MM.1S (cell line): ENCODE results near the gene PLAC1.

Experiments used
- DNase-seq: peaks from one replicate; pipeline ENCODE4 v3.0.0-alpha.2; 2015
- H2AFZ ChIP-seq: fragments of 300-600 bp; sonication (generic); 2 replicates; pipeline ENCODE4 v1.6.0; 2016; ENCODE audit warnings: antibody characterized with exemption, low read length
- H3F3A ChIP-seq: fragments of 300-600 bp; sonication (generic); 2 replicates; pipeline ENCODE4 v1.6.1; 2016; ENCODE audit warnings: mild to moderate bottlenecking, antibody characterized with exemption, low read length, moderate library complexity, mixed read lengths; ENCODE audit not compliant: insufficient read depth
- H3K27ac ChIP-seq: fragments of 300-600 bp; sonication (generic); 2 replicates; pipeline ENCODE4 v1.5.1; 2016; ENCODE audit warnings: mild to moderate bottlenecking, low read length
- H3K27me3 ChIP-seq: fragments of 300-600 bp; sonication (generic); replicated peaks from 2 replicates; pipeline ENCODE4 v1.6.0; 2016; ENCODE audit warnings: low read length; ENCODE audit not compliant: insufficient read depth
- H3K36me3 ChIP-seq: fragments of 300-600 bp; sonication (generic); replicated peaks from 2 replicates; pipeline ENCODE4 v1.6.1; 2016; ENCODE audit warnings: mild to moderate bottlenecking, low read length, mixed read lengths; ENCODE audit not compliant: insufficient read depth
- H3K4me1 ChIP-seq: fragments of 300-600 bp; sonication (generic); 2 replicates; pipeline ENCODE4 v1.6.1; 2016; ENCODE audit warnings: low read length, mixed read lengths
- H3K4me2 ChIP-seq: fragments of 300-600 bp; sonication (generic); 2 replicates; pipeline ENCODE4 v1.6.0; 2016; ENCODE audit warnings: low read depth, low read length
- H3K4me3 ChIP-seq: fragments of 300-600 bp; sonication (generic); 2 replicates; pipeline ENCODE4 v1.5.1; 2016; ENCODE audit warnings: low read length, mixed read lengths
- H3K79me2 ChIP-seq: fragments of 300-600 bp; sonication (generic); 2 replicates; pipeline ENCODE4 v1.6.1; 2016; ENCODE audit warnings: mixed run types, low read length, mixed read lengths
- H3K9ac ChIP-seq: fragments of 300-600 bp; sonication (generic); 2 replicates; pipeline ENCODE4 v1.6.1; 2016; ENCODE audit warnings: low read length, mixed read lengths
- H3K9me2 ChIP-seq: fragments of 300-600 bp; sonication (generic); replicated peaks from 2 replicates; pipeline ENCODE4 v1.6.1; 2016; ENCODE audit warnings: mild to moderate bottlenecking, low read length, mixed read lengths; ENCODE audit not compliant: insufficient read depth
- H3K9me3 ChIP-seq: fragments of 300-600 bp; sonication (generic); replicated peaks from 2 replicates; pipeline ENCODE4 v1.6.1; 2016; ENCODE audit warnings: mild to moderate bottlenecking, low read length, mixed read lengths; ENCODE audit not compliant: insufficient read depth
- H4K20me1 ChIP-seq: fragments of 300-600 bp; sonication (generic); 2 replicates; pipeline ENCODE4 v1.6.1; 2016; ENCODE audit warnings: mild to moderate bottlenecking, low read length, moderate library complexity, mixed read lengths; ENCODE audit not compliant: insufficient read depth
- CTCF ChIP-seq: fragments of 300-600 bp; sonication (generic); IDR thresholded peaks from 2 replicates; pipeline ENCODE4 v1.5.1; 2016; ENCODE audit warnings: antibody characterized with exemption, low read length, mixed read lengths
- EZH2 ChIP-seq: fragments of 300-600 bp; sonication (generic); optimal IDR thresholded peaks from 2 replicates; pipeline ENCODE3; 2017; ENCODE audit warnings: low read depth, mild to moderate bottlenecking, antibody characterized with exemption, low read length, mixed read lengths
- EZH2phosphoT487 ChIP-seq: fragments of 300-600 bp; sonication (generic); IDR thresholded peaks from 2 replicates; pipeline ENCODE4 v1.6.1; 2018; ENCODE audit warnings: antibody characterized with exemption, low read length

The PLAC1 gene

GRCh38 chrX:134658002-134658759 is at the start of gene PLAC1:
Gene PLAC1, minus strand, starts transcription at chrX:134658471. Its CDS starts 91,789 bp downstream, at chrX:134566682.
- Histone ChIP-seq H2AFZ (no peak within 1 kb of the TSS), H3K4me2 (no peak within 1 kb of the TSS)
- DNase-seq: no peak

GRCh38 chrX:134706138-134706537 is 47.9 kb upstream of the PLAC1 start:
- H3K4me3 ChIP-seq: no peak overlapping the region
- no peak overlapping the region for H3K4me2 ChIP-seq
- no peaks in the 10 kb centered on the region for H3K36me3 ChIP-seq
- H3K27me3 ChIP-seq: no peaks in the 10 kb centered on the region
- H3K79me2 ChIP-seq: no peaks in the 10 kb centered on the region
- no peaks in the 10 kb centered on the region for H3K9me2 ChIP-seq
- H3K27ac ChIP-seq: no peak overlapping the region
- TF ChIP-seq EZH2 (no peak), EZH2phosphoT487 (no peak), CTCF (no peak)
- no peaks in the 10 kb centered on the region for H3F3A ChIP-seq
- no peak overlapping the region for H2AFZ ChIP-seq
- DNase-seq: no peak
- H4K20me1 ChIP-seq: no peaks in the 10 kb centered on the region
- H3K4me1 ChIP-seq: no peaks in the 10 kb centered on the region
- no peak overlapping the region for H3K9ac ChIP-seq
- H3K9me3 ChIP-seq: no peaks in the 10 kb centered on the region

More at GRCh38 chrX:134658002-134658759, at the start of gene PLAC1:
- Histone ChIP-seq H3F3A (no peaks in the 10 kb centered on the region), H3K36me3 (no peaks in the 10 kb centered on the region), H3K9me3 (no peaks in the 10 kb centered on the region), H4K20me1 (no peaks in the 10 kb centered on the region), H3K27ac (no peak within 1 kb of the TSS), H3K79me2 (no peaks in the 10 kb centered on the region), H3K27me3 (no peaks in the 10 kb centered on the region), H3K9me2 (no peaks in the 10 kb centered on the region), H3K9ac (no peak within 1 kb of the TSS), H3K4me1 (peaks cover 3% of the 10 kb centered on the region; the same call in 1 of the 2 replicates), H3K4me3 (no peak within 1 kb of the TSS)
- TF ChIP-seq CTCF (no peak), EZH2phosphoT487 (no peak), EZH2 (no peak)

GRCh38 chrX:134695999-134696398 is 37.7 kb upstream of the PLAC1 start:
- Histone ChIP-seq H3K27me3 (no peaks in the 10 kb centered on the region), H3K4me3 (no peak overlapping the region), H3K36me3 (no peaks in the 10 kb centered on the region), H3K4me1 (no peaks in the 10 kb centered on the region), H2AFZ (no peak overlapping the region), H4K20me1 (no peaks in the 10 kb centered on the region), H3K9ac (no peak overlapping the region), H3K79me2 (no peaks in the 10 kb centered on the region), H3K9me2 (no peaks in the 10 kb centered on the region), H3K9me3 (no peaks in the 10 kb centered on the region), H3K27ac (no peak overlapping the region), H3K4me2 (no peak overlapping the region), H3F3A (no peaks in the 10 kb centered on the region)
- no peak for DNase-seq
- TF ChIP-seq CTCF: no peak
- TF ChIP-seq EZH2: no peak
- TF ChIP-seq EZH2phosphoT487: no peak
